Right atrium auricular region (tissue), 2 donors: Measurements from ENCODE around the gene DLGAP1. TPM values are rescaled to one million over a fixed set of nuclear protein-coding genes. Genes with fewer than 3 reads are reported as not detected.

Experiments used
- DNase-seq: peaks from one replicate; pipeline ENCODE4 v3.0.0-alpha.2; 2019; ENCODE audit warnings: low spot score
- H3K27ac ChIP-seq, 2 donors: fragments of 200-600 bp; sonication (generic); 1 replicate in 1 of 2; 2 replicates in 1 of 2; pipeline ENCODE4 v1.5.1; 2016 to 2019
- H3K27me3 ChIP-seq, 2 donors: fragments of 200-600 bp; sonication (generic); one replicate each; pipeline versions ENCODE4 v1.5.1 to v1.6.0; 2017 to 2019
- H3K36me3 ChIP-seq: fragments of 200-600 bp; sonication (generic); one replicate; pipeline ENCODE4 v1.5.1; 2016
- H3K4me1 ChIP-seq, 2 donors: fragments of 200-600 bp; sonication (generic); one replicate each; pipeline versions ENCODE4 v1.5.1 to v1.6.0; 2017 to 2019
- H3K4me3 ChIP-seq, 2 donors: fragments of 200-600 bp; sonication (generic); 1 replicate in 1 of 2; 2 replicates in 1 of 2; pipeline ENCODE4 v1.5.1; 2017 to 2019; ENCODE audit warnings: mild to moderate bottlenecking in 1 of 2, moderate library complexity in 1 of 2
- H3K9me3 ChIP-seq, 2 donors: fragments of 200-600 bp; sonication (generic); one replicate each; pipeline ENCODE4 v1.5.1; 2019
- total RNA-seq, 2 donors: library from RNA; depleted of rRNA; stranded (reverse); fragments of >200 nt; gene quantifications; one replicate each; pipeline ENCODE4 v1.1.0, GENCODE V29; 2016
- TF ChIP-seq, protein P1 (sequence below), 2 donors: fragments of 200-600 bp; sonication (generic); IDR thresholded peaks; one replicate each; pipeline ENCODE4 v1.5.1; 2019; ENCODE audit warnings: antibody characterized with exemption in 2 of 2

Gene DLGAP1
- total RNA-seq, 2 donors from 2014 or later = 0.56 to 1.1 TPM

DNA sequence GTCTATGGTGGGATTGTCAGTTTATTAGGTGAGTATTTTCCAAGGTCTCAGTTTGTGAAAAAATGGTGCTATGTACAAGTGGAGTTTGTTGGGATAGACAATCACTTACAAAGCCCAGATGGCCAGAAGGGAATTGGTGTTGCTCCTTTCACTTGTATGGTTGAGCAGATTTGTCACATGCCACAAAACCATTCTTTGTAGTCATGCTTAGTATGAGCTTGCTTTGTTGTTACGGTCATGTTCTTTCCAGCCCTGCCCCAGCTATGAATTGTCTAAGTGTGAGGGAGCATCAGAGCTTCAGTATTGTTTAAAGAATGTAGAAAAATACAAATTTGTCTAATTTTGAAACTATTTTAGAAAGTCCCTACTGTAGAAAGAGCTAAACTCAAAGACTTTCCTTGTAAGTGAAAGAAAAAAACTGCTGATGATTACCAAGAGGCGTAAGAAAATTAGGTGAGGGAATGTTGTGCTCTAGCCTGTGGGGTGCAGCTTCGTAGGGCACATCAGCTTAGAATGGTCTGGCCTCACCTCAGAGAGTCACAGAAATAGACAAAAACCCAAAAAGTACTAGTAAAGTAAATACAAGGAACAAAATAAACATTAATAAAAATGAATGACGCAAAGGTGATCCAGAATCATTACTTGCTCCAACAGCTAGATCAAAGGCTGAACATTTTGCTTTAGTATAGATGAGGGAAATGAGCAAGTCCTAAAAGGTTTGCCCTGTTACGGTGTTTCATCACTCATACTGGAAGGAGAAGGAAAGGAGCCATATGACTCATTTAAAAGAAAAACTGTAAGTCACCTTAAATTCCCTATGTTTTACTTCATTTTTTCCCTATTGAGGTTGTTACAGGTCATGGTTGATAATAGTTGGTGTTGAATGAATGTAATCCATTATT is 995.9 kb downstream of the DLGAP1 start:
- TF ChIP-seq, protein P1, sequence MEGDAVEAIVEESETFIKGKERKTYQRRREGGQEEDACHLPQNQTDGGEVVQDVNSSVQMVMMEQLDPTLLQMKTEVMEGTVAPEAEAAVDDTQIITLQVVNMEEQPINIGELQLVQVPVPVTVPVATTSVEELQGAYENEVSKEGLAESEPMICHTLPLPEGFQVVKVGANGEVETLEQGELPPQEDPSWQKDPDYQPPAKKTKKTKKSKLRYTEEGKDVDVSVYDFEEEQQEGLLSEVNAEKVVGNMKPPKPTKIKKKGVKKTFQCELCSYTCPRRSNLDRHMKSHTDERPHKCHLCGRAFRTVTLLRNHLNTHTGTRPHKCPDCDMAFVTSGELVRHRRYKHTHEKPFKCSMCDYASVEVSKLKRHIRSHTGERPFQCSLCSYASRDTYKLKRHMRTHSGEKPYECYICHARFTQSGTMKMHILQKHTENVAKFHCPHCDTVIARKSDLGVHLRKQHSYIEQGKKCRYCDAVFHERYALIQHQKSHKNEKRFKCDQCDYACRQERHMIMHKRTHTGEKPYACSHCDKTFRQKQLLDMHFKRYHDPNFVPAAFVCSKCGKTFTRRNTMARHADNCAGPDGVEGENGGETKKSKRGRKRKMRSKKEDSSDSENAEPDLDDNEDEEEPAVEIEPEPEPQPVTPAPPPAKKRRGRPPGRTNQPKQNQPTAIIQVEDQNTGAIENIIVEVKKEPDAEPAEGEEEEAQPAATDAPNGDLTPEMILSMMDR (IDR thresholded peaks at IDR 0.05) = no peak
- no peak overlapping the region for H3K4me3 ChIP-seq
- no peaks in the 10 kb centered on the region for H3K27me3 ChIP-seq
- no peak overlapping the region for H3K27ac ChIP-seq
- DNase-seq = no peak
- H3K4me1 ChIP-seq = peaks cover 0 to 28% of the 10 kb centered on the region in 2 donors
- peaks cover 0 to 5% of the 10 kb centered on the region in 2 donors for H3K9me3 ChIP-seq
- H3K36me3 ChIP-seq = peaks cover 43% of the 10 kb centered on the region

DNA sequence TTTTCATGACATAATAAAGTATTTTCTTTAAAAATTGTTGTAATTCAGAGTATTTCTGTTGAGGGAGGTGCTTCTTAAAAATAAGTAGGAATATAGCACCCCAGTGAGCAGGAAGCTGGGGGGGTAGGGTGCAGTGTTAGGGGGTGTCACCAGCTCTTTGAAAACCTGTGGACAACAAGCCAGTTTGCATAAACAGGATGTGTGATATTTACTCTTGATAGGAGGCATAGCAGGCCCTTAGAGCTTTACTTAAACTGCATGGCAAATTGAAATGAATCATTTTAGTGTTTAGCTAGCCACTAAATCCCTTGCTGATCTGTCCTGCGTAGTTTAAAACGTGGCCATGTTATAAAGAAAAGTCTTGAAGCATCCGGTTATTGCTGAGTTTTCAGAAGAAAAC is 996.7 kb downstream of the DLGAP1 start:
- Histone ChIP-seq H3K36me3 (peaks cover 43% of the 10 kb centered on the region), H3K27me3 (no peaks in the 10 kb centered on the region), H3K9me3 (peaks cover 0 to 5% of the 10 kb centered on the region in 2 donors), H3K4me3 (no peak overlapping the region), H3K4me1 (peaks cover 0 to 37% of the 10 kb centered on the region in 2 donors), H3K27ac (no peak overlapping the region)
- TF ChIP-seq, protein P1 (IDR thresholded peaks at IDR 0.05) = no peak
- DNase-seq = no peak

DNA sequence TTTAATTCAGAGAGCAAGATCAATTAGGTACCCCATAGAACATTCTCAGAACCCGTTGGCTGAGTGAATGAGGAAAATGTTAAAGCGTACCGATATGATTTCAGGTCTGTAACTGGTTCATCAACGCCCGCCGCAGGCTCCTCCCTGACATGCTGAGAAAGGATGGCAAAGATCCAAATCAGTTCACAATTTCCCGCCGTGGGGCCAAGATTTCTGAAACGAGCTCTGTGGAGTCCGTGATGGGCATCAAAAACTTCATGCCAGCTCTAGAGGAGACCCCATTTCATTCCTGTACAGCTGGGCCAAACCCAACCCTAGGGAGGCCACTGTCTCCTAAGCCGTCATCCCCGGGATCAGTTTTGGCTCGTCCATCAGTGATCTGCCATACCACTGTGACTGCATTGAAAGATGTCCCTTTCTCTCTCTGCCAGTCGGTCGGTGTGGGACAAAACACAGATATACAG is 997.8 kb downstream of the DLGAP1 start:
- peaks cover 0 to 48% of the 10 kb centered on the region in 2 donors for H3K4me1 ChIP-seq
- H3K27me3 ChIP-seq = no peaks in the 10 kb centered on the region
- no peak overlapping the region for H3K27ac ChIP-seq
- no peak overlapping the region for H3K4me3 ChIP-seq
- DNase-seq = no peak
- peaks cover 43% of the 10 kb centered on the region for H3K36me3 ChIP-seq
- TF ChIP-seq, protein P1 (IDR thresholded peaks at IDR 0.05) = no peak
- peaks cover 0 to 5% of the 10 kb centered on the region in 2 donors for H3K9me3 ChIP-seq

DNA sequence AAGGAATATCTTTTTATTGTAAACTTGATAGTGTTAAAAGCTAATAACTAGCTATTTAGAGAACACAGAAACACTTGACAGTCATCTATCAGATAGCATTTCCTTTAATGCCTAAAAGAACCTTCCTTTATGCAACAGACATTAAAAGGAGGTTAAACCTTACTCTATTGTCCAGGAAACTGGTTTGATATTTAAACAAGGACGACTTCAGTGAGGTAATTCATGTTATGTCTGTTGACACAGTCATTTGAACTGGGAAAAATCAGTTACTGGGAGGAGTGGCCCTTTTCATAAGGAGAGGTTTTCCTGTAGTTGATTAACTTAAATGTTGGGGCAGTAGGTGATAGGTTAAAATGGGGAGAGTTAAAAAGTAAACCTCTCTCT is 998.4 kb downstream of the DLGAP1 start:
- no peaks in the 10 kb centered on the region for H3K27me3 ChIP-seq
- H3K4me1 ChIP-seq = peaks cover 0 to 48% of the 10 kb centered on the region in 2 donors
- peaks cover 43% of the 10 kb centered on the region for H3K36me3 ChIP-seq
- no peak for DNase-seq
- H3K27ac ChIP-seq = peak overlapping the region in 1 of 2 donors; percentile 33
- TF ChIP-seq, protein P1 (IDR thresholded peaks at IDR 0.05) = no peak
- peaks cover 0 to 2% of the 10 kb centered on the region in 2 donors for H3K9me3 ChIP-seq
- H3K4me3 ChIP-seq = no peak overlapping the region

DNA sequence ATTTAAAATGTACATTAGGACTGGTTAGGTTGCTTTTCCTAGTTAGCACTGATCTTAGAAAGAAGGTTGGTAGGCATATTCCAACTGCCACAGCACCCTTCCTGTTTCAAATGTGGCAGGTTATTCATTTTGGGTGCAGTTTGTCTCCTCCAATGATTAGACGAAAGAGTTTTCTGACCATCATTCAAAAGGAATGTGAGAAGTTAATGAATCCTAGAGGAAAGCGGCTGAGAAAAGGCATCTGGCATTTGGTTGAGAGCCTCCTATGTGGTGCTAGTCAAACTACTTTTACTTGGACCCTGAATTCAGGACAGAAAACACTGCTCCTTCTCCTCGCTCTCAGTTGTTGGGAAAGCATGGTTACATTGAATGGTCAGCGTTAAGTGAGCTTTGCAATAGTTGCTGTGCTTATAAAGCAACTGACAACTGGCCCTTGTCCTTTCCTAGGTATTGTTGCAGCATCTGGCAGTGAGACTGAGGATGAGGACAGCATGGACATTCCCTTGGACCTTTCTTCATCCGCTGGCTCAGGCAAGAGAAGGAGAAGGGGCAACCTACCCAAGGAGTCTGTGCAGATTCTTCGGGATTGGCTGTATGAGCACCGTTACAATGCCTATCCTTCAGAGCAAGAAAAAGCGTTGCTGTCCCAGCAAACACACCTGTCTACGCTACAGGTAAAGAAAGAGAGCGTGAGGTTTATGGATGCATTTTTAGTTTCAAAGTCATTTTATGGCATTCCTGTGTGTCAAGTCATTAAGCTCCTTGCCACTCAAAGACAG is 999.0 kb downstream of the DLGAP1 start:
- TF ChIP-seq, protein P1 (IDR thresholded peaks at IDR 0.05) = no peak
- H3K36me3 ChIP-seq = peaks cover 40% of the 10 kb centered on the region
- DNase-seq = no peak
- no peaks in the 10 kb centered on the region for H3K9me3 ChIP-seq
- no peaks in the 10 kb centered on the region for H3K27me3 ChIP-seq
- H3K27ac ChIP-seq = peak overlapping the region in 1 of 2 donors; percentile 33
- peaks cover 0 to 48% of the 10 kb centered on the region in 2 donors for H3K4me1 ChIP-seq
- no peak overlapping the region for H3K4me3 ChIP-seq
